H9 (cell line): ENCODE measurements around the gene NOXRED1. TPM values are rescaled to one million over a fixed set of nuclear protein-coding genes. Genes with fewer than 3 reads are reported as not detected.

Source experiments
- DNase-seq: peaks from one replicate; pipeline ENCODE4 v3.0.0-alpha.2; 2017
- H2AFZ ChIP-seq: one replicate; pipeline ENCODE4 v1.6.1; 2013; ENCODE audit warnings: mild to moderate bottlenecking, low read length, control low read depth, moderate library complexity
- H2AK5ac ChIP-seq: 2 replicates; pipeline ENCODE4 v1.6.1; 2013; ENCODE audit warnings: low read length, control low read depth, mixed read lengths; ENCODE audit not compliant: insufficient read length
- H2BK120ac ChIP-seq: one replicate; pipeline ENCODE4 v1.6.1; 2013; ENCODE audit warnings: low read depth, mild to moderate bottlenecking, low read length, control low read depth, inconsistent platforms; ENCODE audit not compliant: poor library complexity, severe bottlenecking
- H2BK12ac ChIP-seq: 2 replicates; pipeline ENCODE4 v1.6.1; 2013; ENCODE audit warnings: low read length, control low read depth, mixed read lengths, low read depth; ENCODE audit not compliant: insufficient read length
- H2BK15ac ChIP-seq: 2 replicates; pipeline ENCODE4 v1.6.1; 2013; ENCODE audit warnings: low read depth, low read length, control low read depth
- H2BK20ac ChIP-seq: one replicate; pipeline ENCODE4 v1.6.1; 2013; ENCODE audit warnings: low read depth, mild to moderate bottlenecking, low read length, control low read depth, inconsistent platforms; ENCODE audit not compliant: poor library complexity, severe bottlenecking
- H2BK5ac ChIP-seq: 2 replicates; pipeline ENCODE4 v1.6.1; 2013; ENCODE audit warnings: low read length, control low read depth, mixed read lengths; ENCODE audit not compliant: insufficient read length
- H3K14ac ChIP-seq: 2 replicates; pipeline ENCODE4 v1.6.1; 2013; ENCODE audit warnings: low read length, control low read depth; ENCODE audit not compliant: insufficient read depth
- H3K18ac ChIP-seq: 2 replicates; pipeline ENCODE4 v1.6.1; 2013; ENCODE audit warnings: low read depth, mild to moderate bottlenecking, mixed read lengths, low read length, control low read depth; ENCODE audit not compliant: insufficient read length
- H3K23ac ChIP-seq: 2 replicates; pipeline ENCODE4 v1.6.1; 2013; ENCODE audit warnings: low read length, control low read depth, mixed read lengths, low read depth; ENCODE audit not compliant: insufficient read length
- H3K23me2 ChIP-seq: 2 replicates; pipeline ENCODE4 v1.6.1; 2013; ENCODE audit warnings: low read depth, mild to moderate bottlenecking, mixed read lengths, low read length, control low read depth; ENCODE audit not compliant: insufficient read length, poor library complexity, severe bottlenecking
- H3K27ac ChIP-seq: 2 replicates; pipeline ENCODE4 v1.5.1; 2013; ENCODE audit warnings: low read length, control low read depth, mixed read lengths, low read depth; ENCODE audit not compliant: insufficient read length
- H3K27me3 ChIP-seq: 2 replicates; pipeline ENCODE4 v1.6.1; 2013; ENCODE audit warnings: low read length, control low read depth, inconsistent platforms; ENCODE audit not compliant: insufficient read depth
- H3K4ac ChIP-seq: 2 replicates; pipeline ENCODE4 v1.6.1; 2013; ENCODE audit warnings: low read depth, mild to moderate bottlenecking, control low read depth, inconsistent platforms, low read length, moderate library complexity
- H3K4me1 ChIP-seq: 2 replicates; pipeline ENCODE4 v1.6.1; 2013; ENCODE audit warnings: low read length, control low read depth, inconsistent platforms; ENCODE audit not compliant: insufficient read depth
- H3K4me2 ChIP-seq: 2 replicates; pipeline ENCODE4 v1.6.1; 2013; ENCODE audit warnings: low read length, control low read depth, mixed read lengths; ENCODE audit not compliant: insufficient read length, insufficient read depth
- H3K56ac ChIP-seq: 2 replicates; pipeline ENCODE4 v1.6.1; 2013; ENCODE audit warnings: low read depth, mild to moderate bottlenecking, mixed read lengths, low read length, control low read depth; ENCODE audit not compliant: insufficient read length
- H3K79me1 ChIP-seq: 2 replicates; pipeline ENCODE4 v1.6.1; 2013; ENCODE audit warnings: low read depth, mild to moderate bottlenecking, moderate library complexity, low read length, control low read depth, inconsistent platforms; ENCODE audit not compliant: insufficient read depth, poor library complexity, severe bottlenecking
- H3K79me2 ChIP-seq: 2 replicates; pipeline ENCODE4 v1.6.1; 2013; ENCODE audit warnings: low read length, control low read depth, inconsistent platforms; ENCODE audit not compliant: insufficient read depth
- H3K9ac ChIP-seq: 2 replicates; pipeline ENCODE4 v1.6.1; 2013; ENCODE audit warnings: low read length, control low read depth, mixed read lengths; ENCODE audit not compliant: insufficient read length; ENCODE audit errors: extremely low read depth
- H3K9me3 ChIP-seq: one replicate; pipeline ENCODE4 v1.6.1; 2013; ENCODE audit warnings: low read depth, low read length, inconsistent platforms; ENCODE audit not compliant: control insufficient read depth
- H3T11ph ChIP-seq: one replicate; pipeline ENCODE4 v1.6.1; 2013; ENCODE audit warnings: mild to moderate bottlenecking, low read length, control low read depth, inconsistent platforms
- H4K20me1 ChIP-seq: one replicate; pipeline ENCODE4 v1.6.1; 2013; ENCODE audit not compliant: control insufficient read depth, insufficient read length, insufficient read depth
- H4K5ac ChIP-seq: 2 replicates; pipeline ENCODE4 v1.6.1; 2013; ENCODE audit warnings: low read depth, mild to moderate bottlenecking, mixed read lengths, low read length, control low read depth; ENCODE audit not compliant: insufficient read length
- H4K8ac ChIP-seq: replicated peaks from 2 replicates; pipeline ENCODE4 v1.6.1; 2013; ENCODE audit warnings: low read length, control low read depth, mixed read lengths, low read depth; ENCODE audit not compliant: insufficient read length
- H4K91ac ChIP-seq: 2 replicates; pipeline ENCODE4 v1.6.1; 2013; ENCODE audit warnings: low read depth, mild to moderate bottlenecking, moderate library complexity, mixed read lengths, low read length, control low read depth; ENCODE audit not compliant: insufficient read length
- H3K27ac Mint-ChIP-seq, 3 experiments: 2 replicates in 2 of 3; 3 replicates in 1 of 3; pipeline ENCODE4 v1.8.0; 2020 to 2021; ENCODE audit warnings: mixed read lengths in 3 of 3, mild to moderate bottlenecking in 1 of 3, moderate library complexity in 1 of 3
- H3K27me3 Mint-ChIP-seq: 2 replicates; pipeline ENCODE4 v1.8.0; 2021; ENCODE audit warnings: low read depth, mild to moderate bottlenecking, moderate library complexity, mixed read lengths
- H3K36me3 Mint-ChIP-seq, 3 experiments: 2 replicates in 2 of 3; 3 replicates in 1 of 3; pipeline ENCODE4 v1.8.0; 2020 to 2021; ENCODE audit warnings: low read depth in 3 of 3, mixed read lengths in 3 of 3; ENCODE audit not compliant: insufficient read depth in 1 of 3
- H3K4me1 Mint-ChIP-seq, 2 experiments: 2 replicates each; pipeline ENCODE4 v1.8.0; 2020; ENCODE audit warnings: mixed read lengths in 2 of 2
- H3K4me3 Mint-ChIP-seq, 2 experiments: 2 replicates in 1 of 2; 3 replicates in 1 of 2; pipeline ENCODE4 v1.8.0; 2020 to 2021; ENCODE audit warnings: mild to moderate bottlenecking in 2 of 2, mixed read lengths in 2 of 2, moderate library complexity in 1 of 2
- H3K9me3 Mint-ChIP-seq, 2 experiments: 2 replicates in 1 of 2; 3 replicates in 1 of 2; pipeline ENCODE4 v1.8.0; 2020; ENCODE audit warnings: mild to moderate bottlenecking in 2 of 2, mixed read lengths in 2 of 2, moderate library complexity in 1 of 2
- WGBS: extraction: QIAGEN DNeasy Blood & Tissue Kit; methylation state at CpG from one replicate; pipeline ENCODE4 v1.1.7; 2013; ENCODE audit warnings: missing lambda C conversion rate, low lambda C conversion rate, mixed read lengths; ENCODE audit not compliant: insufficient read length; ENCODE audit errors: extremely low coverage; 5-methylcytosine and 5-hydroxymethylcytosine counted together
- total RNA-seq: library from RNA; stranded (reverse); gene quantifications from 2 replicates; pipeline ENCODE4 v1.2.1, GENCODE V29; 2021
- TF ChIP-seq, protein P1 (sequence below): fragments of 200-600 bp; sonication (generic); conservative IDR thresholded peaks from 3 replicates; pipeline ENCODE4 v1.8.0; 2021; ENCODE audit warnings: antibody characterized with exemption, mild to moderate bottlenecking

The NOXRED1 gene
- total RNA-seq, 1 experiment from 2014 or later: not detected

DNA sequence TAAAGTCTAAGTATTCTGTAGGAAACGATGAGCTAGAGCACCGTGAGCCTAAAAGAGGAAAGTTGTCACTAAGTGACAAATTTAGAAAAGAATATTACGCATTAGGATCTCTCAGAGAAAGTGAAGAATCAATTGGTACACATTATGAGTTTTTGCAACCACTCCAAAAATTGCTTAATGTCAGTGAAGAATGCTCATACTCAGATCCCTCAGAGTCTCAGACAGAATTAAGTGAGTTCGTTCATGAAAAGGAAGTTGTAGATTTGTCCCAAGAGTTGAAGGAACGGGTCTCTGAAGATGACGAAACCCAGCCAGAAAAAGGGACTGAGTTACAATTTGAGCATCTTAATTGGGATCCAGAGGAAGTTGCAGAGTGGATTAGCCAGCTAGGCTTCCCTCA lies 44.6 kb downstream of the NOXRED1 start:
- Histone ChIP-seq H3K18ac (no peak overlapping the region), H3K79me1 (no peaks in the 10 kb centered on the region), H4K91ac (no peak overlapping the region), H2BK12ac (no peak overlapping the region), H2BK120ac (no peak overlapping the region), H3K4ac (no peak overlapping the region), H3K4me2 (no peak overlapping the region), H3T11ph (no peak overlapping the region), H3K56ac (no peak overlapping the region), H3K9me3 (no peaks in the 10 kb centered on the region), H2BK15ac (no peak overlapping the region), H3K79me2 (no peaks in the 10 kb centered on the region), H2AK5ac (no peak overlapping the region), H3K27ac (no peak overlapping the region), H3K27me3 (no peaks in the 10 kb centered on the region), H2AFZ (no peak overlapping the region), H3K23me2 (peaks cover 13% of the 10 kb centered on the region), H2BK5ac (no peak overlapping the region), H3K4me1 (peaks cover 4% of the 10 kb centered on the region; the same call in 1 of the 2 replicates), H4K5ac (no peak overlapping the region), H3K23ac (no peak overlapping the region), H4K20me1 (no peaks in the 10 kb centered on the region), H2BK20ac (no peak overlapping the region), H4K8ac (no peak overlapping the region), H3K14ac (no peak overlapping the region), H3K9ac (no peak overlapping the region)
- H3K4me3 Mint-ChIP-seq: no peak overlapping the region
- TF ChIP-seq, protein P1, sequence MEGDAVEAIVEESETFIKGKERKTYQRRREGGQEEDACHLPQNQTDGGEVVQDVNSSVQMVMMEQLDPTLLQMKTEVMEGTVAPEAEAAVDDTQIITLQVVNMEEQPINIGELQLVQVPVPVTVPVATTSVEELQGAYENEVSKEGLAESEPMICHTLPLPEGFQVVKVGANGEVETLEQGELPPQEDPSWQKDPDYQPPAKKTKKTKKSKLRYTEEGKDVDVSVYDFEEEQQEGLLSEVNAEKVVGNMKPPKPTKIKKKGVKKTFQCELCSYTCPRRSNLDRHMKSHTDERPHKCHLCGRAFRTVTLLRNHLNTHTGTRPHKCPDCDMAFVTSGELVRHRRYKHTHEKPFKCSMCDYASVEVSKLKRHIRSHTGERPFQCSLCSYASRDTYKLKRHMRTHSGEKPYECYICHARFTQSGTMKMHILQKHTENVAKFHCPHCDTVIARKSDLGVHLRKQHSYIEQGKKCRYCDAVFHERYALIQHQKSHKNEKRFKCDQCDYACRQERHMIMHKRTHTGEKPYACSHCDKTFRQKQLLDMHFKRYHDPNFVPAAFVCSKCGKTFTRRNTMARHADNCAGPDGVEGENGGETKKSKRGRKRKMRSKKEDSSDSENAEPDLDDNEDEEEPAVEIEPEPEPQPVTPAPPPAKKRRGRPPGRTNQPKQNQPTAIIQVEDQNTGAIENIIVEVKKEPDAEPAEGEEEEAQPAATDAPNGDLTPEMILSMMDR: no peak
- H3K27ac Mint-ChIP-seq: no peak overlapping the region
- WGBS: no CpG with 5 or more reads among the region's 6 CpGs
- no peaks in the 10 kb centered on the region for H3K9me3 Mint-ChIP-seq
- H3K4me1 Mint-ChIP-seq: peaks cover 7 to 8% of the 10 kb centered on the region in 2 experiments
- peaks cover 2% of the 10 kb centered on the region for H3K27me3 Mint-ChIP-seq
- no peaks in the 10 kb centered on the region for H3K36me3 Mint-ChIP-seq
- DNase-seq: no peak
